HUES64 (cell line): ENCODE results near the gene OR4F6.

ENCODE experiments used
- H3K27ac ChIP-seq: 2 replicates; pipeline ENCODE4 v1.7.0; 2013; ENCODE audit warnings: low read depth, low read length, inconsistent platforms
- H3K27me3 ChIP-seq: 2 replicates; pipeline ENCODE4 v1.6.1; 2013; ENCODE audit warnings: mild to moderate bottlenecking, low read length; ENCODE audit not compliant: insufficient read depth
- H3K36me3 ChIP-seq: 2 replicates; pipeline ENCODE4 v1.6.1; 2013; ENCODE audit warnings: mild to moderate bottlenecking, low read length; ENCODE audit not compliant: insufficient read depth
- H3K4me1 ChIP-seq: 2 replicates; pipeline ENCODE4 v1.6.1; 2013; ENCODE audit warnings: mild to moderate bottlenecking, low read length, moderate library complexity; ENCODE audit not compliant: insufficient read depth
- H3K4me3 ChIP-seq: 2 replicates; pipeline ENCODE4 v1.5.1; 2013; ENCODE audit warnings: mild to moderate bottlenecking, low read length, moderate library complexity
- H3K9ac ChIP-seq: 2 replicates; pipeline ENCODE4 v1.6.1; 2013; ENCODE audit warnings: mild to moderate bottlenecking, low read depth, low read length
- H3K9me3 ChIP-seq: 2 replicates; pipeline ENCODE4 v1.6.1; 2013; ENCODE audit warnings: low read depth, low read length; ENCODE audit not compliant: insufficient read depth
- WGBS: fragments of 150-250, 120-280 bp; methylation state at CpG from one replicate; pipeline ENCODE4 v1.1.7; 2013; ENCODE audit warnings: missing lambda C conversion rate; 5-methylcytosine and 5-hydroxymethylcytosine counted together

OR4F6 gene

DNA sequence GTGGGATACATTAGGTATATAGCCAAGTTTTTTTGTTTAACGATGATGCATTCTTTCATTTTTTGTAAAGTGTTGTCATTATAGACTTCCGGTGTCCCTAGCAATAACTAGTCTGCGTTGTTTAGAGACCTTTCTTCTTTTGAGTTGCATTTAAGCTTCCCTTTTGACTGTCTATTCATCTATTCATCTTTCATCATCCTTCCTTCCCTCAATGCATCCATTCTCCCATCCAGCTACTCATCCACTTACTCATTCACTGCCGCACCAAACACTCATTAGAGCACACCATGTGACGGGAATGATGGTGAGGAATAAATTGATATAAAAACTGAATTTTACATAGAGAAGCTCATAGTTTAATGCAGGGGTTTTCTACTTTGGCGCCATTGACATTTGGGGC lies 41.6 kb downstream of the OR4F6 start:
- Histone ChIP-seq H3K9me3 (no peaks in the 10 kb centered on the region), H3K9ac (no peak overlapping the region), H3K27ac (no peak overlapping the region), H3K36me3 (no peaks in the 10 kb centered on the region), H3K27me3 (0 out of 2 replicates have a peak, but pooled peaks cover 4% of the 10 kb centered on the region), H3K4me3 (no peak overlapping the region), H3K4me1 (no peaks in the 10 kb centered on the region; the same call in 1 of the 2 replicates)
- WGBS, result 90% methylated on average over 5 of the region's 6 CpGs

DNA sequence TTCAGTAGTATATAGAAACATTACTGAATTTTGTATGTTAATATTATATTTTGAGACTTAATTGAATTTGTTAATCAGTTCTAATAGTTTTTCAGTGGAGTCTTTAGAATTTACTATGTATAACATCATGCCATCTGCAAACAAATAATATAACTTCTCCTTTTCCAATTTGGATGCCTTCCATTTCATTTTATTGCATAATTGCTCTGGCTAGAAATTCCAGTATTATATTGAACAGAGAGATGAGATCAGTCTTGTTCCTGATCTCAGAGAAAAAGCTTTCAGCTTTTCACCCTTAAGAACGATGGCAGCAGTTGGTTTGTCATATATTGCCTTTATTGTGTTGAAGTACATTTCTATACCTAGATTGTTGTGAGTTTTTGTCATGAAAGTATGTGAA lies 49.0 kb downstream of the OR4F6 start:
- Histone ChIP-seq H3K4me1 (no peaks in the 10 kb centered on the region), H3K9ac (no peak overlapping the region), H3K4me3 (no peak overlapping the region), H3K27me3 (0 out of 2 replicates have a peak, but pooled peaks cover 1% of the 10 kb centered on the region), H3K36me3 (no peaks in the 10 kb centered on the region), H3K9me3 (no peaks in the 10 kb centered on the region), H3K27ac (no peak overlapping the region)
- 91% methylated on average over 1 of the region's 1 CpG for WGBS
